Measurements from ENCODE around the gene ADAM22.

GRCh38 chr7:88013981-88014380, 79.9 kb downstream of the ADAM22 start:
- TF ChIP-seq CTCF (IDR thresholded peaks at IDR 0.05) (no peak), POLR2A (IDR thresholded peaks at IDR 0.05) (no peak)
